ENCODE results near the gene DHPS. TPM values are rescaled to one million over a fixed set of nuclear protein-coding genes. Genes with fewer than 3 reads are reported as not detected.
A peak's percentile ranks its signal among the peaks of the same experiment; 100 is the strongest.
"Not testable (repeated sequence)": the region's sequence is repeated elsewhere in the genome, so short reads cannot be mapped to it uniquely, and the experiment has no call there.

The DHPS gene
- total RNA-seq, 2 donors from 2014 or later, result 55.8 to 136 TPM

GRCh38 chr19:12726988-12727316 is 45.3 kb upstream of the DHPS start:
- intact Hi-C loops (cut with DNase I), result no loop called here
- H3K4me3 ChIP-seq, result no peak overlapping the region
- peaks cover 24% of the 10 kb centered on the region for H3K4me1 ChIP-seq
- no peak for TF ChIP-seq CTCF (IDR thresholded peaks at IDR 0.05)
- TF ChIP-seq POLR2A (IDR thresholded peaks at IDR 0.05), result no peak
- no peak for ATAC-seq
- DNase-seq, result no peak
- 90% methylated on average over 2 of the region's 2 CpGs for whole genome bisulfite sequencing, 2 donors
- no peaks in the 10 kb centered on the region for H3K27me3 ChIP-seq
- H3K36me3 ChIP-seq (replicated peaks in 1 of 2; ENCODE audit: insufficient read depth in 1 of 2, low read depth in 2 of 2), result peaks cover 8 to 15% of the 10 kb centered on the region in 2 donors
- H3K9me3 ChIP-seq, result no peaks in the 10 kb centered on the region
- no peak overlapping the region for H3K27ac ChIP-seq

- H3K36me3 ChIP-seq (replicated peaks in 1 of 2; ENCODE audit: insufficient read depth in 1 of 2, low read depth in 2 of 2); H3K27me3 ChIP-seq; DNase-seq; H3K27ac ChIP-seq; ATAC-seq; H3K4me3 ChIP-seq; intact Hi-C loops (cut with DNase I); H3K9me3 ChIP-seq: not testable (repeated sequence)
- peaks cover 29% of the 10 kb centered on the region for H3K4me1 ChIP-seq
- WGBS, 2 donors, result 87 to 96% methylated on average over 10 of the region's 10 CpGs
Observed at GRCh38 chr19:12725612-12726011, 43.9 kb upstream of the DHPS start.

- ATAC-seq, result no peak
- Histone ChIP-seq H3K4me1 (peaks cover 37% of the 10 kb centered on the region), H3K27me3 (no peaks in the 10 kb centered on the region), H3K36me3 (replicated peaks in 1 of 2; ENCODE audit: insufficient read depth in 1 of 2, low read depth in 2 of 2) (no peaks in the 10 kb centered on the region), H3K4me3 (peak within 1 kb of the TSS; percentile 14 to 27), H3K9me3 (no peaks in the 10 kb centered on the region), H3K27ac (peak within 1 kb of the TSS; percentile 53 to 93 (median 88))
- peak; percentile 54 to 64 (median 60) for DNase-seq
- intact Hi-C loops (cut with DNase I), result no loop called here
- WGBS, 2 donors, result 4 to 5% methylated on average over 25 to 28 of the region's 28 CpGs
- TF ChIP-seq CTCF (IDR thresholded peaks at IDR 0.05) (no peak), POLR2A (IDR thresholded peaks at IDR 0.05) (peak in 1 of 3 donors; percentile 14)
Observed at GRCh38 chr19:12723641-12724426, 42.2 kb upstream of the DHPS start, which contains the start of gene TNPO2. Gene TNPO2 (minus strand): TSS chr19:12723932. CDS start chr19:12720977, 2,955 bp downstream.

- no peak for TF ChIP-seq POLR2A (IDR thresholded peaks at IDR 0.05)
- TF ChIP-seq CTCF (IDR thresholded peaks at IDR 0.05), result no peak
- no peaks in the 10 kb centered on the region for H3K27me3 ChIP-seq
- no peak for ATAC-seq
- no peak for DNase-seq
- H3K9me3 ChIP-seq, result no peaks in the 10 kb centered on the region
- peak overlapping the region; percentile 14 to 27 for H3K4me3 ChIP-seq
- WGBS, 2 donors, result 1 to 3% methylated on average over 7 of the region's 7 CpGs
- H3K36me3 ChIP-seq (replicated peaks in 1 of 2; ENCODE audit: insufficient read depth in 1 of 2, low read depth in 2 of 2), result no peaks in the 10 kb centered on the region
- peak overlapping the region in 3 of 4 donors; percentile 86 to 93 (median 90) for H3K27ac ChIP-seq
- intact Hi-C loops (cut with DNase I), result no loop called here
- H3K4me1 ChIP-seq, result peaks cover 37% of the 10 kb centered on the region
Observed at GRCh38 chr19:12723381-12723640, 41.6 kb upstream of the DHPS start.

GRCh38 chr19:12722566-12723380 is 41.1 kb upstream of the DHPS start:
- ATAC-seq (peak; percentile 95), DNase-seq (peak; percentile 96 to 99 (median 99))
- intact Hi-C loops (cut with DNase I), result no loop called here
- Histone ChIP-seq H3K36me3 (replicated peaks in 1 of 2; ENCODE audit: insufficient read depth in 1 of 2, low read depth in 2 of 2) (no peaks in the 10 kb centered on the region), H3K27me3 (no peaks in the 10 kb centered on the region), H3K4me3 (peak overlapping the region; percentile 29 to 77), H3K9me3 (no peaks in the 10 kb centered on the region), H3K27ac (peak overlapping the region; percentile 53 to 93 (median 88)), H3K4me1 (peaks cover 37% of the 10 kb centered on the region)
- TF ChIP-seq POLR2A (IDR thresholded peaks at IDR 0.05) (peak in 2 of 3 donors; percentile 37 to 41), CTCF (IDR thresholded peaks at IDR 0.05) (peak in 1 of 7 experiments; percentile 5)
- WGBS, 2 donors, result 1 to 2% methylated on average over 31 to 32 of the region's 32 CpGs
